GM19328 (cell line): ENCODE results near the gene PLAU.
A peak's percentile ranks its signal among the peaks of the same experiment; 100 is the strongest.
"Not testable (repeated sequence)": the region's sequence is repeated elsewhere in the genome, so short reads cannot be mapped to it uniquely, and the experiment has no call there.

Experiments used
- ATAC-seq: cut with Tn5 transposase; IDR thresholded peaks from one replicate; pipeline ENCODE4 v1.9.1; 2021; ENCODE audit warnings: mild to moderate bottlenecking, moderate library complexity; ENCODE audit not compliant: unreplicated experiment

PLAU gene

GRCh38 chr10:73876566-73876965 is 34.4 kb upstream of the PLAU start:
- no peak for ATAC-seq

DNA sequence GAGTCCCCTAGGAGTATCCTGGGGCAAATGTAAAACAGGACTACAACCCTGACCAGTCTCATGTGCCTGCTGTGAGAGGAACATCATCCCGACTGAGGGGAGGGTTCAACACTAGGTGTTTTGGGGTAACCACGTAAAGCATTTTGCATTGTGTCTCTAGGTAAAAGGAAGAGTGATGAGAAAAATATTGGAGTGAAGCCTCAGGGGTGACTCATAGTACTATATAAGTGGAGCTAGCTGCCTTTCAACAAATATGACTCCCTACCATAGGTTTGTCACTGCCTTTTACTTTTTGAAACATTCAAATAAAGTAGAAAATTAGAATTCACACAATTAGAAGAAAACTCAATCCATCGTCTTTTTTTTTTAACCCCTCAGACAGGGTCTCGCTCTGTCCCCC is 34.0 kb upstream of the PLAU start:
- ATAC-seq = no peak

GRCh38 chr10:73877533-73878160 is 33.3 kb upstream of the PLAU start:
- no peak for ATAC-seq

DNA sequence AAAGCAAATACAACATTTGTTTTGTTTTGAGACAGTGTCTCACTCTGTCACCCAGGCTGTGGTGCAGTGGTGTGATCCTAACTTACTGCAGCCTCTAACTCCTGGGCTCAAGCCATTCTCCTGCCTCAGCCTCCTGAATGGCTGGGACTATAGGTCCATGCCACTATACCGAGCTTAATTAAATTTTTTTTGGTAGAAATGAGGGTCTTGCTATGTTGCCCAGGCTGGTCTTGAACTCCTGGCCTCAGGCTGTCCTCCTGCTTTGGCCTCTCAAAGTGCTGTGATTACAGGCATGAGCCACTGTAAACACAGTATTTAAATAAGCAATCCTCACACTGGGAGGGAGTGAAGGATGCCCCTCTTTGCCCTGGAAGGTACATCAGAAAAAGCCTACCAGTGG is 32.6 kb upstream of the PLAU start:
- no peak for ATAC-seq

GRCh38 chr10:73879296-73880173 is 31.4 kb upstream of the PLAU start:
- ATAC-seq = peak; percentile 60

- ATAC-seq = no peak
Measured at GRCh38 chr10:73881221-73881919, 29.6 kb upstream of the PLAU start.

GRCh38 chr10:73884017-73884416 is 26.9 kb upstream of the PLAU start:
- no peak for ATAC-seq

DNA sequence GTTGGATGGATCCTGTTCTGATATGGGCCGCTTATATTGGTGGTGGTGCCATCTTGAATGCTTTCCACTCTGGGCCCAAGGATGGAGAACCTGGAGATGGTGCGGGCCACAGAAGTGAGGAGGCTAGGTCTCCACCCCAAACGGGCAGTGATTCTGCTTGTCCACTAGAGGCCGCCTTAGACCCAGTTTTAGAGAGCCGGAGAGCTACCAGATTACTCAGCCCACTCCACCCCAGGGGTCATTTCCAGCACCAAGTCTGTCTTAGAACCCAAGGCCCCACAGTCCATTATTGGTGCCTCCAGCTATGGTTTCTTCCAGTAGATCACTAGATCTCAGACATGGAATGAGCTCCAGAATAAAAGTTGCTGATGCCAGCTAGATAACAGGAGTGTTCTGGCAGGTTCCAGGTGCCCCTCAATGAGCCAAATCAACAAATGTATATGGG is 24.8 kb upstream of the PLAU start:
- ATAC-seq = no peak

DNA sequence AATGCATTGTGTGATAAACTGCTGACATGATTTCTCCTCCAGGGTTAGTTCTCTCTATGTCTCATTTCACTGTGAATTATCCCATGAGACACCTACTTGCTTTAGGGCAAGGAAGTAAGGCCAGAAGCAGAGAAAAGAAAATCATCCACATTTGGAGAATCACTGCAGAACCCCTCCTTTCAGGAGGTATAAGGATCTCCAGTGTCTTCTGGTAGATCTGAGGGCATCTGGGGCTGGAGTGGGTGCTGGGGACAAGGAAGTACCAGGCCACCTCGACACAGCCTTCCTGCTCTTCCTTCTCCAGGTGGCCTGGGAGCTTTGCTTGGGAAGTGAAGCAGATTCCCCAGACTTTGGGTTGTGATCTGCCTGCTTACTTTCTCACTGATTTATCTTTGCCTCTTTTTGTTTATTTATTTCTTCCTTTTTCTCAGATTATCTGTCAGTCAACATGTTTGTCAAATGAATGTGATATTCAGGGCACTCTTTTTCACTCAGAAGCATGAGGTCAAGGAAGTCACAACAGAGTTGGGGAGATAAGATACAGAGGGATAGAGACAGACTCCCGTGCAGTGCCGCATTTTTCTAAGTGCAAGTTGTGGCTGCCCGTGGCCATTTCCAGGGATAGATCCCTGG is 24.2 kb upstream of the PLAU start:
- no peak for ATAC-seq

- ATAC-seq = no peak
Measured at GRCh38 chr10:73887294-73888039, 23.5 kb upstream of the PLAU start.

DNA sequence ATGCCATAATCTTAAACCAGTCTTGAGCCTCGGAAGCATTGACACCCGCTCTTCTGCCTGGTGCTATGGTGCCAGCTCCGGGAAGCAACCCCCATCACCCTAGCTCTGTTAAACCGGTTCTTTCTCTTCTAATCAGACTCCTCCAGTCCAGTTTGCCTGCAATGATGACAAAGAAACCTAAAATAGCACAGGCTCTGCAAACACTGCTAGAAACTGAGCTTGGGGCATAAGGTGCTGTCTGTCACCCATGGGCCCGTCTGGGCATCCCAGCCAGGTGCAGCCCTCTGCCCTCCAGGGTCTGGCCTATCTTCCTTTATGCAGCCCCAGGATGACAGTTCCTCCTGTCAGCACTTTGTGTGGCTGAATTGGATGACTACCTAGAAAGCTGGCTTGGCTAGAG is 22.4 kb upstream of the PLAU start:
- no peak for ATAC-seq

- no peak for ATAC-seq
Measured at GRCh38 chr10:73889014-73889413, 21.9 kb upstream of the PLAU start.

DNA sequence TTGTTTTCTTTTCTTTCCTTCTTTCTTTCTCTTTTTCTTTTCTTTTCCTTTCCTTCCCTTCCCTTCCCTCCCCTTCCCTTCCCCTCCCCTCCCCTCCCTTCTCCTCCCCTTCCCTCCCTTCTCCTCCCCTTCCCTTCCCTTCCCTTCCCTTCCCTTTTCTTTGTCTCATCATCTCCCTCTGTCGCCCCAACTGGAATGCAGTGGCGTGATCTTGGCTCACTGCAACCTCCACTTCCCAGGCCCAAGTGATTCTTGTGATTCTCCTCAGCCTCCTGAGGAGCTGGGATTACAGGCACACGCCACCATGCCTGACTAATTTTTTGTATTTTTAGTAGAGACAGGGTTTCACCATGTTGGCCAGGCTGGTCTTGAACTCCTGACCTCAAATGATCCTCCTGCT is 21.5 kb upstream of the PLAU start:
- ATAC-seq = not testable (repeated sequence)

GRCh38 chr10:73890261-73890660 is 20.7 kb upstream of the PLAU start:
- ATAC-seq = no peak

- ATAC-seq = not testable (repeated sequence)
Measured at GRCh38 chr10:73890830-73891229, 20.1 kb upstream of the PLAU start.

GRCh38 chr10:73891540-73891939 is 19.4 kb upstream of the PLAU start:
- ATAC-seq = no peak

DNA sequence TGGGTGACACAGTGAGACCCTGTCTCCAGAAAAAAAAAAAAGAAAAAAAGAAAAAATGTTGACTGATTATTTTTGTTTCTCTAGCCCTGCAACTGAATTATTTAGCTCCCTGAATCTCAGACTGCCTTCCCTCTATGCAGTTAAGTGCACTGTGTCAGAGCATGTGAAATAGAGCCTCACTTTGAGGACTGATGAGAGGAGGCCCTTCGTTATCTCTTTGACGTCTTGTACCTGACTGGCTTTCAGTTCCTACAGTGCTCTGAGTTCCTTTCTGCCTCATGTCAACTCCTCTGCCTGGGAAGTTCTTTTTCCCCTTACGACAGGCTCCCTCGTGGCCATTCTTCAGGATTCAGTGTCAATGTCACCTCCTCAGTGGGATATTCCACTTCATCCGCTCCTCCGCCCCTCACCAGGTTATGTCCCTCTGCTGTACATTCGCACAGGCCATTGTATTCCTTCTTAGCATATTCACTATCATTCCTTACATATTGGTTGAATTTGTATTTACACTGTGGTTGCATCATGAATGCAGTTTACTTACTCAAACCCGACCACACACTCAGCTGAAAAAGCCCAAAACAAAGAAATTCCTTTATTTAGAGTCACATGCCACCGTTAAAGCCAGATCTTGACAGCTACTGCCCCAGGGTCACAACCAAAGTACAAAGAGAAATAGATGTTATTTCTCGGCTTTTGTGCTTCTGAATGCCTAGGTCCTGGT is 18.5 kb upstream of the PLAU start:
- no peak for ATAC-seq

DNA sequence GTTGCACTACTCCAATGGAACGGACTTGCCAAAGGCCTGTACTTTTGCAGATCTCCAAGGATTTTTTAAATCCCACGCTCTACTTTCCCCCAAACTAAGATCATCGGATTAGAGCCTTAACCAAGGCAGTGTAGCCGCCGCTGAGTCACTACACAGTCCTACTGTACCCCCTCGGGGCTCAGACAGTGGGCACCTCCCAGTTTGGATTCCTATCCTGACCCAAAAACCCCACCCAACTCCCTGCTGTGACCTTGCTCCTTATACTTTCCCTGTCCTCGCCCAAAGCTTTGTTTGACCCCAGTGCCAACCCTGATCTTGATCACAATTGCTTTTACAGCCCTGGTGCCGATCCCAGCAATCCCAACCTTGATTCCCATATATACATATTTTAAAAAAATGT is 17.5 kb upstream of the PLAU start:
- ATAC-seq = no peak

DNA sequence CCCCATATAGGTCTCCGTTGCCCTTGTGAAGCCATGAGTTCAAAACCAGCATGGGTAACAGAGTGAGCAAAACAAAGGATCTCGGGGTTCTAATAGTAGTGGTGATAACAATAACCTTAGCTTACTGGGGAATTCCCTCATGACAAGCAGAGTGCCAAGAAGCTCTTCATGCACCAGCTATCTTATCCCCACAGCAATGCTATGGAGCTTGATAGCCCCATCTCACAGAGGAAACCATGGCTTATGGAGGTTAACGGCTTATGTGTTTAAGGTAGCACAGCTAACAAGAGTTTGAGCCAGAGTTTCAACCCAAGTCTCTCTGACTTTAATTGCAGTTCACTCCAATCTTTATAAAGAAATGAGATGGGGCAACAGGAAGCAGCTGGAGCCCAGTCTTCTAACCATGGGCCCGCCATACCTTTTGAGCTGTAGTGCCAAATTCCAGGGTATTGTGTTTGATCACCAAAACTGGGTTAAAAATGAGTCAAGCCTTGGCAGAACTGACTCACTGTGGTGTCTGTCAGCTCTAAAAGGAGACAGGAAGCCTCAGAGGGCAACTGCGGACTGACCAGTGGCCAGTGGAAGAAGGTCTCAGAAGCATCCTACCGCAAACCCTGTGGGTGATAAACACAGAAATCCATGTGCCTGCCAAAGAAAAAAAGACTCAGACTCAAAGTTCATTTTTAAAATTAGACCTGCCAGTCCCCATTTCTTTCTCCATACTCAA is 16.5 kb upstream of the PLAU start:
- no peak for ATAC-seq
